ENCODE results near the gene CLGN.

CLGN gene

DNA sequence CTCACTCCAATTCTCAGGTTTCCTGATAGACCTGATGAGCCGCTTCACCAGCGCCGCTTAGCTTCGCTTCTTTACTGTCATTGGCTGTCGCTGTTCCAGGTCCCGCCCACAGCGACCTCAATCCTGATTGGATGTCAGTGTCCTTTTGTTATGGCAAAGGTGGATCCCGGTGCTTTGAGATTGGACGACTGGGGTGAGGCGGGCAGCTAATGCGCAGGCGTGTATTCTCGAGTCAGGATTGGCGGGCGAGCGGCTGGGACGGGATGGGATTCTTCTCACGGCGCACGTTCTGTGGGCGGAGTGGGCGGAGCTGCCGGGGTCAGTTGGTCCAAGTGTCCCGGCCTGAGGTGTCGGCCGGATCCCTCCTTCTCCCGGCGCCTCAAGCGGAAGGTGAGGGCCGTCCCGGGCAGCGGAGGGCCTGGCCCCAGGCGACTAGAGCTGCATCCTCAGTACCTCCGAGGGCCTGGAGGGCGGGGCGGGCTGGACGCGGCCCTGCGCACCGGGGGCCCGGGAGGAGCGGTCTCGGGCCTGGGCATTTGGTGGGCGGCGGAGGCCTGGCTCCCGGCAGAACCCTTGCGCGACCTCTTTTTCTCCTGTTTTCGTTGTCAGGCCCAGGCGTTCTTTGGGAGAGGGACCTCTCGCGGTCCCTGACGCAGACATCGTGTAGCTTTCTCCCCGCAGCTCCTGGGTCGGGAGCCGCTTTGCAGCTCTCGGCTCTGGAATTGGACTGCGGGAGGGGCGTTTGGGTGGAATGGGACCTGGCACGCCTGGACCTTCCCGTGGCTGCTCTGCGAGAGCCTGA, 53.9 kb downstream of the CLGN start, which contains the start of gene SCOC:
SCOC (plus strand) TSS at position 319 of the 802 bp plus-strand sequence. CDS start 5,525 bp downstream, outside the sequence.
- peak; percentile 94 to 99 for DNase-seq (ENCODE audit: low read depth in 1 of 2, low spot score in 1 of 2)
- peak within 1 kb of the TSS; percentile 63 for H3K27ac ChIP-seq (replicated peaks)
- TF ChIP-seq, protein P1, sequence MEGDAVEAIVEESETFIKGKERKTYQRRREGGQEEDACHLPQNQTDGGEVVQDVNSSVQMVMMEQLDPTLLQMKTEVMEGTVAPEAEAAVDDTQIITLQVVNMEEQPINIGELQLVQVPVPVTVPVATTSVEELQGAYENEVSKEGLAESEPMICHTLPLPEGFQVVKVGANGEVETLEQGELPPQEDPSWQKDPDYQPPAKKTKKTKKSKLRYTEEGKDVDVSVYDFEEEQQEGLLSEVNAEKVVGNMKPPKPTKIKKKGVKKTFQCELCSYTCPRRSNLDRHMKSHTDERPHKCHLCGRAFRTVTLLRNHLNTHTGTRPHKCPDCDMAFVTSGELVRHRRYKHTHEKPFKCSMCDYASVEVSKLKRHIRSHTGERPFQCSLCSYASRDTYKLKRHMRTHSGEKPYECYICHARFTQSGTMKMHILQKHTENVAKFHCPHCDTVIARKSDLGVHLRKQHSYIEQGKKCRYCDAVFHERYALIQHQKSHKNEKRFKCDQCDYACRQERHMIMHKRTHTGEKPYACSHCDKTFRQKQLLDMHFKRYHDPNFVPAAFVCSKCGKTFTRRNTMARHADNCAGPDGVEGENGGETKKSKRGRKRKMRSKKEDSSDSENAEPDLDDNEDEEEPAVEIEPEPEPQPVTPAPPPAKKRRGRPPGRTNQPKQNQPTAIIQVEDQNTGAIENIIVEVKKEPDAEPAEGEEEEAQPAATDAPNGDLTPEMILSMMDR (IDR thresholded peaks at IDR 0.05; ENCODE audit: insufficient read depth, low read length) = no peak
- peak; percentile 55 for TF ChIP-seq POLR2AphosphoS5 (IDR thresholded peaks at IDR 0.05; ENCODE audit: low read depth)
- no peaks in the 10 kb centered on the region for H3K27me3 ChIP-seq (ENCODE audit: insufficient read depth, poor library complexity, severe bottlenecking)
- peak within 1 kb of the TSS; percentile 93 for H3K4me3 ChIP-seq (replicated peaks; ENCODE audit: insufficient read depth, low read length)

DNA sequence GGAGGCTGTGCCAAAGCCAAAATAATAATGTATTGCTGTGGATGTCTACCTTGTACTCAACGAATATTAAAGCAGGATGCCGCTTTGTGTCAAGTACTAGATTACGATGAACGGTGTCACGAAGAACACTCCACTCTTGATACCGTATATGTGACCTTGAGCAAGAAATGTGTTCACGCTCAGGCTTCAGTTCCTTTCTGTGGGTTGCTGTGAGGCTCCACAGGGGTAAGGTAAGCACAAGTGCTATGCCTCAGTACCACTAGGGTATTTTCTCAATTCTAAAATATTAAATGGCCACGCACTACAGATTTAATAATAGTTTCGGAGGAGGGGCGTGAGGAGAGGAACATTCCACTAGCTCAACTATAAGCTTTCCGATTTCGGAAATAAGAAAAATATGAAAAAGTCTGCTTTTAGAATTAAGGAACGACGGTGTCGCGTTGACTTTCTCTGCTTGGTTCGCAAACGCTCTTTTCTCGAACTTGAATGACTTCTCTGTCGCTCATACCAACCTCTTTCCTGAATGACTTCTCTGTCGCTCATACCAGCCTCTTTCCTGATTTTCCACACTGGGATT, 54.6 kb downstream of the CLGN start:
- TF ChIP-seq SPI1 (IDR thresholded peaks at IDR 0.05; ENCODE audit: borderline replicate concordance, low read depth) = peak; percentile 54; the same call in 1 of the 2 replicates
- TF ChIP-seq, protein P1 (IDR thresholded peaks at IDR 0.05; ENCODE audit: insufficient read depth, low read length) = no peak
- TF ChIP-seq, protein P2, sequence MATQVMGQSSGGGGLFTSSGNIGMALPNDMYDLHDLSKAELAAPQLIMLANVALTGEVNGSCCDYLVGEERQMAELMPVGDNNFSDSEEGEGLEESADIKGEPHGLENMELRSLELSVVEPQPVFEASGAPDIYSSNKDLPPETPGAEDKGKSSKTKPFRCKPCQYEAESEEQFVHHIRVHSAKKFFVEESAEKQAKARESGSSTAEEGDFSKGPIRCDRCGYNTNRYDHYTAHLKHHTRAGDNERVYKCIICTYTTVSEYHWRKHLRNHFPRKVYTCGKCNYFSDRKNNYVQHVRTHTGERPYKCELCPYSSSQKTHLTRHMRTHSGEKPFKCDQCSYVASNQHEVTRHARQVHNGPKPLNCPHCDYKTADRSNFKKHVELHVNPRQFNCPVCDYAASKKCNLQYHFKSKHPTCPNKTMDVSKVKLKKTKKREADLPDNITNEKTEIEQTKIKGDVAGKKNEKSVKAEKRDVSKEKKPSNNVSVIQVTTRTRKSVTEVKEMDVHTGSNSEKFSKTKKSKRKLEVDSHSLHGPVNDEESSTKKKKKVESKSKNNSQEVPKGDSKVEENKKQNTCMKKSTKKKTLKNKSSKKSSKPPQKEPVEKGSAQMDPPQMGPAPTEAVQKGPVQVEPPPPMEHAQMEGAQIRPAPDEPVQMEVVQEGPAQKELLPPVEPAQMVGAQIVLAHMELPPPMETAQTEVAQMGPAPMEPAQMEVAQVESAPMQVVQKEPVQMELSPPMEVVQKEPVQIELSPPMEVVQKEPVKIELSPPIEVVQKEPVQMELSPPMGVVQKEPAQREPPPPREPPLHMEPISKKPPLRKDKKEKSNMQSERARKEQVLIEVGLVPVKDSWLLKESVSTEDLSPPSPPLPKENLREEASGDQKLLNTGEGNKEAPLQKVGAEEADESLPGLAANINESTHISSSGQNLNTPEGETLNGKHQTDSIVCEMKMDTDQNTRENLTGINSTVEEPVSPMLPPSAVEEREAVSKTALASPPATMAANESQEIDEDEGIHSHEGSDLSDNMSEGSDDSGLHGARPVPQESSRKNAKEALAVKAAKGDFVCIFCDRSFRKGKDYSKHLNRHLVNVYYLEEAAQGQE (IDR thresholded peaks at IDR 0.05; ENCODE audit: insufficient replicate concordance, low read depth) = peak; percentile 47
- Histone ChIP-seq H3K4me3 (replicated peaks; ENCODE audit: insufficient read depth, low read length) (peak overlapping the region; percentile 93), H3K27me3 (ENCODE audit: insufficient read depth, poor library complexity, severe bottlenecking) (no peaks in the 10 kb centered on the region), H3K27ac (replicated peaks) (peak overlapping the region; percentile 63)
- DNase-seq (ENCODE audit: low read depth in 1 of 2, low spot score in 1 of 2) = peak; percentile 63 to 75

DNA sequence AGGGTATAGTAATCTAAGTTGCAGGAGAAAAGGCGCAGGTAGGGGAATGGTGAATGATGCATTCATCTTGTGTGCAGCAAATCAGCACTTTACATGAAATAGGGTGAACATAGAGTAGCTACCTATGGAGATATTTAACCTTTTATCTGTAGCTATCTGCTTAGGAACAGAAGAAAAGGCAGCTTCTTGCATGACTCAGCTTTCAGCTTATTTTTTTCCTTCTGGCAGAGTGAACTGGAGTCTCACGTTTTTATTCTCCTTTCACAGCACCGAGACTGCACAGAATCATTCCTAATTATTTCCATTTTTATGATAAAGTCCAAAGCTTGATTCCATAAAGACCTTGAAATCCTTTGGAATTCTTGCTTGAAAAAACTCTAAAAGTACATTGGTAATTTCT, 58.8 kb downstream of the CLGN start:
- Histone ChIP-seq H3K4me3 (replicated peaks; ENCODE audit: insufficient read depth, low read length) (no peak overlapping the region), H3K27ac (replicated peaks) (no peak overlapping the region), H3K27me3 (ENCODE audit: insufficient read depth, poor library complexity, severe bottlenecking) (no peaks in the 10 kb centered on the region)
- DNase-seq (ENCODE audit: low read depth in 1 of 2, low spot score in 1 of 2) = no peak
- TF ChIP-seq, protein P2 (IDR thresholded peaks at IDR 0.05; ENCODE audit: insufficient replicate concordance, low read depth) = no peak
- TF ChIP-seq, protein P1 (IDR thresholded peaks at IDR 0.05; ENCODE audit: insufficient read depth, low read length) = no peak
- TF ChIP-seq GABPA (IDR thresholded peaks at IDR 0.05; ENCODE audit: low read depth) (no peak), SPI1 (IDR thresholded peaks at IDR 0.05; ENCODE audit: borderline replicate concordance, low read depth) (no peak), POLR2AphosphoS5 (IDR thresholded peaks at IDR 0.05; ENCODE audit: low read depth) (no peak)
